CD8-positive, alpha-beta memory T cell (primary cell): ENCODE measurements around the gene CYRIA. TPM values are rescaled to one million over a fixed set of nuclear protein-coding genes. Genes with fewer than 3 reads are reported as not detected.

Experiments used
- CTCF ChIA-PET: fragments of 350-600 bp; sonication (Branson Sonifier 250); formaldehyde crosslinking; loops from one replicate; lab custom pipeline; 2021; ENCODE audit warnings: antibody characterized with exemption; lab: Charles Lee
- POLR2A ChIA-PET: fragments of 350-600 bp; sonication (Branson Sonifier 250); formaldehyde crosslinking; loops from one replicate; lab custom pipeline; 2021; ENCODE audit warnings: antibody characterized with exemption; lab: Charles Lee
- DNase-seq, 5 donors: peaks; one replicate each; pipeline versions ENCODE4 v3.0.0 to v3.0.0-alpha.2; 2020 to 2022; ENCODE audit warnings: mixed read lengths in 1 of 5
- H3K27ac ChIP-seq: one replicate; pipeline ENCODE4 v1.7.0; 2013; ENCODE audit warnings: low read depth, mild to moderate bottlenecking, low read length, moderate library complexity
- H3K27me3 ChIP-seq: 2 replicates; pipeline ENCODE4 v1.7.0; 2013; ENCODE audit warnings: low read length, mild to moderate bottlenecking; ENCODE audit not compliant: insufficient read depth, poor library complexity, severe bottlenecking
- H3K36me3 ChIP-seq: 2 replicates; pipeline ENCODE4 v1.7.0; 2013; ENCODE audit warnings: mild to moderate bottlenecking, low read length, moderate library complexity; ENCODE audit not compliant: insufficient read depth
- H3K4me1 ChIP-seq: 2 replicates; pipeline ENCODE4 v1.7.0; 2013; ENCODE audit warnings: mild to moderate bottlenecking, low read length, moderate library complexity; ENCODE audit not compliant: insufficient read depth
- H3K4me3 ChIP-seq: 2 replicates; pipeline ENCODE4 v1.7.0; 2013; ENCODE audit warnings: mild to moderate bottlenecking, low read length
- H3K9me3 ChIP-seq: 2 replicates; pipeline ENCODE4 v1.7.0; 2013; ENCODE audit warnings: mild to moderate bottlenecking, low read length
- H3K27ac Mint-ChIP-seq, 8 donors: one replicate each; pipeline ENCODE4 v1.8.0; 2020 to 2021; ENCODE audit warnings: mixed read lengths in 8 of 8, mild to moderate bottlenecking in 6 of 8, inconsistent platforms in 3 of 8, moderate library complexity in 3 of 8
- H3K27me3 Mint-ChIP-seq, 2 donors: one replicate each; pipeline ENCODE4 v1.8.0; 2020 to 2021; ENCODE audit warnings: mixed read lengths in 2 of 2, mild to moderate bottlenecking in 1 of 2, moderate library complexity in 1 of 2
- H3K36me3 Mint-ChIP-seq, 3 donors: one replicate each; pipeline ENCODE4 v1.8.0; 2020 to 2021; ENCODE audit warnings: mixed read lengths in 3 of 3, inconsistent platforms in 1 of 3, mild to moderate bottlenecking in 1 of 3
- H3K4me1 Mint-ChIP-seq, 3 donors: one replicate each; pipeline ENCODE4 v1.8.0; 2020 to 2021; ENCODE audit warnings: mixed read lengths in 3 of 3, inconsistent platforms in 1 of 3, mild to moderate bottlenecking in 1 of 3
- H3K4me3 Mint-ChIP-seq, 7 donors: one replicate each; pipeline ENCODE4 v1.8.0; 2020 to 2021; ENCODE audit warnings: mixed read lengths in 7 of 7, mild to moderate bottlenecking in 6 of 7, moderate library complexity in 4 of 7, inconsistent platforms in 2 of 7
- H3K9me3 Mint-ChIP-seq, 5 donors: one replicate each; pipeline ENCODE4 v1.8.0; 2020 to 2022; ENCODE audit warnings: mixed read lengths in 5 of 5, mild to moderate bottlenecking in 3 of 5, moderate library complexity in 2 of 5, inconsistent platforms in 1 of 5
- polyA plus RNA-seq: library from polyadenylated mRNA; unstranded; fragments of 300-500 nt; fragmentation: Illumina TruSeq; gene quantifications from one replicate; pipeline ENCODE4 v1.2.3, GENCODE V29; 2021
- total RNA-seq, 2 experiments: library from RNA; stranded (reverse); gene quantifications; one replicate each; pipeline ENCODE4 v1.2.3, GENCODE V29; 2021

Gene CYRIA
- total and polyA plus RNA-seq, 3 experiments from 2014 or later: 1.0 to 6.3 (median 1.2) TPM

GRCh38 chr2:16644221-16644925 lies 21.3 kb downstream of the CYRIA start:
- H3K4me3 ChIP-seq: no peak overlapping the region
- Mint-ChIP-seq H3K27me3 (peaks cover 0 to under 1% of the 10 kb centered on the region in 2 donors), H3K9me3 (no peaks in the 10 kb centered on the region), H3K27ac (peak overlapping the region in 1 of 8 donors; percentile 85), H3K4me3 (no peak overlapping the region), H3K36me3 (no peaks in the 10 kb centered on the region), H3K4me1 (peaks cover under 1 to 4% (median 1%) of the 10 kb centered on the region in 3 donors)
- no peaks in the 10 kb centered on the region for H3K27me3 ChIP-seq
- H3K27ac ChIP-seq: no peak overlapping the region
- H3K9me3 ChIP-seq: no peaks in the 10 kb centered on the region
- H3K4me1 ChIP-seq: no peaks in the 10 kb centered on the region
- no peak for DNase-seq
- ChIA-PET CTCF (no interaction called here), POLR2A (no interaction called here)
- no peaks in the 10 kb centered on the region for H3K36me3 ChIP-seq

- Histone ChIP-seq H3K4me1 (no peaks in the 10 kb centered on the region), H3K36me3 (no peaks in the 10 kb centered on the region), H3K27me3 (no peaks in the 10 kb centered on the region), H3K27ac (no peak overlapping the region), H3K9me3 (no peaks in the 10 kb centered on the region), H3K4me3 (no peak overlapping the region)
- ChIA-PET POLR2A (no interaction called here), CTCF (no interaction called here)
- DNase-seq: no peak
- H3K4me1 Mint-ChIP-seq: peaks cover 10 to 12% (median 11%) of the 10 kb centered on the region in 3 donors
- no peak overlapping the region for H3K4me3 Mint-ChIP-seq
- no peaks in the 10 kb centered on the region for H3K36me3 Mint-ChIP-seq
- no peak overlapping the region for H3K27ac Mint-ChIP-seq
- no peaks in the 10 kb centered on the region for H3K9me3 Mint-ChIP-seq
- H3K27me3 Mint-ChIP-seq: peaks cover 2 to 3% of the 10 kb centered on the region in 2 donors
Measured at GRCh38 chr2:16643099-16643498, 22.5 kb downstream of the CYRIA start.

GRCh38 chr2:16642088-16642487 lies 23.5 kb downstream of the CYRIA start:
- no peak for DNase-seq
- Mint-ChIP-seq H3K9me3 (peaks cover 0 to 2% (median 0%) of the 10 kb centered on the region in 5 donors), H3K4me1 (peaks cover 13 to 14% (median 14%) of the 10 kb centered on the region in 3 donors), H3K36me3 (no peaks in the 10 kb centered on the region), H3K27me3 (peaks cover 2 to 3% of the 10 kb centered on the region in 2 donors), H3K27ac (peak overlapping the region in 1 of 8 donors; percentile 5), H3K4me3 (no peak overlapping the region)
- CTCF ChIA-PET: no interaction called here
- no peaks in the 10 kb centered on the region for H3K27me3 ChIP-seq
- no peaks in the 10 kb centered on the region for H3K9me3 ChIP-seq
- no peak overlapping the region for H3K27ac ChIP-seq
- H3K4me3 ChIP-seq: no peak overlapping the region
- H3K36me3 ChIP-seq: no peaks in the 10 kb centered on the region
- POLR2A ChIA-PET: no interaction called here
- H3K4me1 ChIP-seq: no peaks in the 10 kb centered on the region

- Histone ChIP-seq H3K36me3 (no peaks in the 10 kb centered on the region), H3K27me3 (no peaks in the 10 kb centered on the region), H3K9me3 (no peaks in the 10 kb centered on the region), H3K27ac (no peak overlapping the region), H3K4me3 (no peak overlapping the region), H3K4me1 (no peaks in the 10 kb centered on the region)
- Mint-ChIP-seq H3K36me3 (no peaks in the 10 kb centered on the region), H3K27ac (no peak overlapping the region), H3K4me1 (peaks cover 13 to 14% (median 14%) of the 10 kb centered on the region in 3 donors), H3K4me3 (no peak overlapping the region), H3K27me3 (peaks cover 2 to 3% of the 10 kb centered on the region in 2 donors), H3K9me3 (peaks cover 0 to 4% (median 0%) of the 10 kb centered on the region in 5 donors)
- ChIA-PET POLR2A (no interaction called here), CTCF (no interaction called here)
- no peak for DNase-seq
Measured at GRCh38 chr2:16641509-16641908, 24.1 kb downstream of the CYRIA start.

GRCh38 chr2:16640867-16641266 lies 24.8 kb downstream of the CYRIA start:
- Mint-ChIP-seq H3K27ac (peak overlapping the region in 2 of 8 donors; percentile 6 to 36), H3K36me3 (no peaks in the 10 kb centered on the region), H3K4me1 (peaks cover 13 to 17% (median 15%) of the 10 kb centered on the region in 3 donors), H3K27me3 (peaks cover 2 to 3% of the 10 kb centered on the region in 2 donors), H3K9me3 (peaks cover 0 to 4% (median 0%) of the 10 kb centered on the region in 5 donors), H3K4me3 (no peak overlapping the region)
- DNase-seq: no peak
- no peaks in the 10 kb centered on the region for H3K36me3 ChIP-seq
- ChIA-PET CTCF (no interaction called here), POLR2A (no interaction called here)
- H3K27me3 ChIP-seq: no peaks in the 10 kb centered on the region
- H3K4me1 ChIP-seq: no peaks in the 10 kb centered on the region
- H3K9me3 ChIP-seq: no peaks in the 10 kb centered on the region
- H3K27ac ChIP-seq: no peak overlapping the region
- H3K4me3 ChIP-seq: no peak overlapping the region

GRCh38 chr2:16640001-16640700 lies 25.5 kb downstream of the CYRIA start:
- Histone ChIP-seq H3K27me3 (no peaks in the 10 kb centered on the region), H3K4me3 (no peak overlapping the region), H3K27ac (no peak overlapping the region), H3K36me3 (no peaks in the 10 kb centered on the region), H3K9me3 (no peaks in the 10 kb centered on the region), H3K4me1 (no peaks in the 10 kb centered on the region)
- H3K27ac Mint-ChIP-seq: no peak overlapping the region
- peaks cover 0 to 4% (median 0%) of the 10 kb centered on the region in 5 donors for H3K9me3 Mint-ChIP-seq
- H3K4me3 Mint-ChIP-seq: no peak overlapping the region
- CTCF ChIA-PET: no interaction called here
- H3K36me3 Mint-ChIP-seq: no peaks in the 10 kb centered on the region
- peaks cover 13 to 23% (median 19%) of the 10 kb centered on the region in 3 donors for H3K4me1 Mint-ChIP-seq
- DNase-seq: no peak
- POLR2A ChIA-PET: no interaction called here
- H3K27me3 Mint-ChIP-seq: peaks cover 2 to 3% of the 10 kb centered on the region in 2 donors

GRCh38 chr2:16639431-16639830 lies 26.2 kb downstream of the CYRIA start:
- Mint-ChIP-seq H3K27me3 (peaks cover 2 to 3% of the 10 kb centered on the region in 2 donors), H3K9me3 (peaks cover 0 to 4% (median 0%) of the 10 kb centered on the region in 5 donors), H3K4me3 (no peak overlapping the region), H3K27ac (no peak overlapping the region), H3K4me1 (peaks cover 13 to 23% (median 19%) of the 10 kb centered on the region in 3 donors), H3K36me3 (no peaks in the 10 kb centered on the region)
- no peak for DNase-seq
- CTCF ChIA-PET: no interaction called here
- Histone ChIP-seq H3K36me3 (no peaks in the 10 kb centered on the region), H3K9me3 (no peaks in the 10 kb centered on the region), H3K27me3 (no peaks in the 10 kb centered on the region), H3K4me1 (no peaks in the 10 kb centered on the region), H3K4me3 (no peak overlapping the region), H3K27ac (no peak overlapping the region)
- POLR2A ChIA-PET: no interaction called here

- Histone ChIP-seq H3K4me1 (no peaks in the 10 kb centered on the region), H3K27ac (no peak overlapping the region), H3K27me3 (no peaks in the 10 kb centered on the region), H3K4me3 (no peak overlapping the region), H3K9me3 (no peaks in the 10 kb centered on the region), H3K36me3 (no peaks in the 10 kb centered on the region)
- POLR2A ChIA-PET: no interaction called here
- no peak for DNase-seq
- CTCF ChIA-PET: no interaction called here
- Mint-ChIP-seq H3K9me3 (peaks cover 0 to 4% (median 0%) of the 10 kb centered on the region in 5 donors), H3K4me1 (peaks cover 13 to 23% (median 19%) of the 10 kb centered on the region in 3 donors), H3K27ac (peak overlapping the region in 2 of 8 donors; percentile 7 to 39), H3K36me3 (no peaks in the 10 kb centered on the region), H3K27me3 (peaks cover 2 to 3% of the 10 kb centered on the region in 2 donors), H3K4me3 (no peak overlapping the region)
Measured at GRCh38 chr2:16638946-16639345, 26.7 kb downstream of the CYRIA start.
